ENCODE measurements around the gene TIMM22.

The TIMM22 gene

GRCh38 chr17:967122-967521 lies 29.8 kb upstream of the TIMM22 start:
- TF ChIP-seq RARB (CRISPR knock-in tag; IDR thresholded peaks at IDR 0.05) (no peak), ZFP3 (CRISPR knock-in tag; IDR thresholded peaks at IDR 0.05) (no peak), ARNTL (CRISPR knock-in tag; IDR thresholded peaks at IDR 0.05; ENCODE audit: borderline replicate concordance, low read depth) (no peak)
- no peak for ATAC-seq

GRCh38 chr17:968812-969730 lies 27.9 kb upstream of the TIMM22 start:
- no peak for ATAC-seq
- no peak for TF ChIP-seq BACH2 (CRISPR knock-in tag; IDR thresholded peaks at IDR 0.05; ENCODE audit: borderline replicate concordance)
- TF ChIP-seq ZFP30 (CRISPR knock-in tag; IDR thresholded peaks at IDR 0.05): no peak
- TF ChIP-seq, protein P1, sequence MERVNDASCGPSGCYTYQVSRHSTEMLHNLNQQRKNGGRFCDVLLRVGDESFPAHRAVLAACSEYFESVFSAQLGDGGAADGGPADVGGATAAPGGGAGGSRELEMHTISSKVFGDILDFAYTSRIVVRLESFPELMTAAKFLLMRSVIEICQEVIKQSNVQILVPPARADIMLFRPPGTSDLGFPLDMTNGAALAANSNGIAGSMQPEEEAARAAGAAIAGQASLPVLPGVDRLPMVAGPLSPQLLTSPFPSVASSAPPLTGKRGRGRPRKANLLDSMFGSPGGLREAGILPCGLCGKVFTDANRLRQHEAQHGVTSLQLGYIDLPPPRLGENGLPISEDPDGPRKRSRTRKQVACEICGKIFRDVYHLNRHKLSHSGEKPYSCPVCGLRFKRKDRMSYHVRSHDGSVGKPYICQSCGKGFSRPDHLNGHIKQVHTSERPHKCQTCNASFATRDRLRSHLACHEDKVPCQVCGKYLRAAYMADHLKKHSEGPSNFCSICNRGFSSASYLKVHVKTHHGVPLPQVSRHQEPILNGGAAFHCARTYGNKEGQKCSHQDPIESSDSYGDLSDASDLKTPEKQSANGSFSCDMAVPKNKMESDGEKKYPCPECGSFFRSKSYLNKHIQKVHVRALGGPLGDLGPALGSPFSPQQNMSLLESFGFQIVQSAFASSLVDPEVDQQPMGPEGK (CRISPR knock-in tag; IDR thresholded peaks at IDR 0.05; ENCODE audit: borderline replicate concordance): no peak
- no peak for TF ChIP-seq GLIS3 (CRISPR knock-in tag; IDR thresholded peaks at IDR 0.05)
- no peak for TF ChIP-seq RARB (CRISPR knock-in tag; IDR thresholded peaks at IDR 0.05)
- TF ChIP-seq ARNTL (CRISPR knock-in tag; IDR thresholded peaks at IDR 0.05; ENCODE audit: borderline replicate concordance, low read depth): no peak
- TF ChIP-seq ZNF70 (CRISPR knock-in tag; IDR thresholded peaks at IDR 0.05): no peak
- no peak for TF ChIP-seq SNAI2 (CRISPR knock-in tag; IDR thresholded peaks at IDR 0.05)
- no peak for TF ChIP-seq TCF4 (CRISPR knock-in tag; IDR thresholded peaks at IDR 0.05; ENCODE audit: borderline replicate concordance)
- TF ChIP-seq ISL1 (CRISPR knock-in tag; IDR thresholded peaks at IDR 0.05): no peak
- no peak for TF ChIP-seq ZFP3 (CRISPR knock-in tag; IDR thresholded peaks at IDR 0.05)
- no peak for TF ChIP-seq CSRNP3 (CRISPR knock-in tag; IDR thresholded peaks at IDR 0.05)
- no peak for TF ChIP-seq POU6F1 (CRISPR knock-in tag; IDR thresholded peaks at IDR 0.05; ENCODE audit: borderline replicate concordance, low read depth)
- TF ChIP-seq TOX (CRISPR knock-in tag; IDR thresholded peaks at IDR 0.05; ENCODE audit: borderline replicate concordance): no peak
- TF ChIP-seq, protein P2, sequence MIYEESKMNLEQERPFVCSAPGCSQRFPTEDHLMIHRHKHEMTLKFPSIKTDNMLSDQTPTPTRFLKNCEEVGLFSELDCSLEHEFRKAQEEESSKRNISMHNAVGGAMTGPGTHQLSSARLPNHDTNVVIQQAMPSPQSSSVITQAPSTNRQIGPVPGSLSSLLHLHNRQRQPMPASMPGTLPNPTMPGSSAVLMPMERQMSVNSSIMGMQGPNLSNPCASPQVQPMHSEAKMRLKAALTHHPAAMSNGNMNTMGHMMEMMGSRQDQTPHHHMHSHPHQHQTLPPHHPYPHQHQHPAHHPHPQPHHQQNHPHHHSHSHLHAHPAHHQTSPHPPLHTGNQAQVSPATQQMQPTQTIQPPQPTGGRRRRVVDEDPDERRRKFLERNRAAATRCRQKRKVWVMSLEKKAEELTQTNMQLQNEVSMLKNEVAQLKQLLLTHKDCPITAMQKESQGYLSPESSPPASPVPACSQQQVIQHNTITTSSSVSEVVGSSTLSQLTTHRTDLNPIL (CRISPR knock-in tag; IDR thresholded peaks at IDR 0.05; ENCODE audit: low read depth): no peak
- no peak for TF ChIP-seq TSHZ2 (CRISPR knock-in tag; IDR thresholded peaks at IDR 0.05)
- no peak for TF ChIP-seq ZNF565 (CRISPR knock-in tag; conservative IDR thresholded peaks at IDR 0.05; ENCODE audit: low read depth)
- TF ChIP-seq ESRRG (CRISPR knock-in tag; IDR thresholded peaks at IDR 0.05): no peak
- no peak for TF ChIP-seq OSR1 (CRISPR knock-in tag; IDR thresholded peaks at IDR 0.05)
- no peak for TF ChIP-seq ZC3H10 (CRISPR knock-in tag; IDR thresholded peaks at IDR 0.05)

GRCh38 chr17:969811-970355 lies 27.0 kb upstream of the TIMM22 start:
- no peak for ATAC-seq
- TF ChIP-seq TCF4 (CRISPR knock-in tag; IDR thresholded peaks at IDR 0.05; ENCODE audit: borderline replicate concordance) (no peak), RARB (CRISPR knock-in tag; IDR thresholded peaks at IDR 0.05) (no peak), ZNF565 (CRISPR knock-in tag; conservative IDR thresholded peaks at IDR 0.05; ENCODE audit: low read depth) (no peak), ISL1 (CRISPR knock-in tag; IDR thresholded peaks at IDR 0.05) (no peak), CSDC2 (CRISPR knock-in tag; IDR thresholded peaks at IDR 0.05) (no peak), ZNF8 (CRISPR knock-in tag; IDR thresholded peaks at IDR 0.05) (no peak), ZFP3 (CRISPR knock-in tag; IDR thresholded peaks at IDR 0.05) (no peak), ZNF70 (CRISPR knock-in tag; IDR thresholded peaks at IDR 0.05) (no peak), ZC3H10 (CRISPR knock-in tag; IDR thresholded peaks at IDR 0.05) (no peak), OSR1 (CRISPR knock-in tag; IDR thresholded peaks at IDR 0.05) (no peak)
- TF ChIP-seq, protein P2 (CRISPR knock-in tag; IDR thresholded peaks at IDR 0.05; ENCODE audit: low read depth): no peak
- TF ChIP-seq, protein P1 (CRISPR knock-in tag; IDR thresholded peaks at IDR 0.05; ENCODE audit: borderline replicate concordance): no peak
